HUES48 (cell line): Measurements from ENCODE around the gene PROSER2.

Experiments used
- H3K27ac ChIP-seq: one replicate; pipeline ENCODE4 v1.7.0; 2013; ENCODE audit warnings: low read depth, low read length, inconsistent platforms
- H3K27me3 ChIP-seq: 2 replicates; pipeline ENCODE4 v1.6.1; 2013; ENCODE audit warnings: mild to moderate bottlenecking, low read length; ENCODE audit not compliant: control insufficient read depth, insufficient read depth
- H3K36me3 ChIP-seq: 2 replicates; pipeline ENCODE4 v1.6.1; 2013; ENCODE audit warnings: low read length; ENCODE audit not compliant: control insufficient read depth, insufficient read depth
- H3K4me1 ChIP-seq: 2 replicates; pipeline ENCODE4 v1.6.1; 2013; ENCODE audit warnings: mild to moderate bottlenecking, low read length; ENCODE audit not compliant: control insufficient read depth, insufficient read depth
- H3K4me3 ChIP-seq: 2 replicates; pipeline ENCODE4 v1.5.1; 2013; ENCODE audit warnings: mild to moderate bottlenecking, low read depth, low read length
- H3K9ac ChIP-seq: 2 replicates; pipeline ENCODE4 v1.6.1; 2013; ENCODE audit warnings: mild to moderate bottlenecking, low read depth, low read length, moderate library complexity
- H3K9me3 ChIP-seq: 2 replicates; pipeline ENCODE4 v1.6.1; 2013; ENCODE audit warnings: low read length; ENCODE audit not compliant: control insufficient read depth, insufficient read depth

PROSER2 gene

GRCh38 chr10:11824376-11824775, 1.2 kb downstream of the PROSER2 start:
- peak overlapping the region; percentile 85 for H3K4me3 ChIP-seq
- H3K27me3 ChIP-seq: peaks cover 14% of the 10 kb centered on the region
- H3K4me1 ChIP-seq: peaks cover 12% of the 10 kb centered on the region
- no peak overlapping the region for H3K9ac ChIP-seq
- H3K9me3 ChIP-seq: no peaks in the 10 kb centered on the region
- no peaks in the 10 kb centered on the region for H3K36me3 ChIP-seq
- H3K27ac ChIP-seq: no peak overlapping the region

GRCh38 chr10:11824825-11825224, 1.7 kb downstream of the PROSER2 start:
- H3K4me3 ChIP-seq: 0 out of 2 replicates have a peak overlapping the region, but pooled peaks have one; percentile 1
- H3K9ac ChIP-seq: no peak overlapping the region
- H3K27me3 ChIP-seq: peaks cover 14% of the 10 kb centered on the region
- no peak overlapping the region for H3K27ac ChIP-seq
- H3K4me1 ChIP-seq: peaks cover 13% of the 10 kb centered on the region
- no peaks in the 10 kb centered on the region for H3K9me3 ChIP-seq
- no peaks in the 10 kb centered on the region for H3K36me3 ChIP-seq

DNA sequence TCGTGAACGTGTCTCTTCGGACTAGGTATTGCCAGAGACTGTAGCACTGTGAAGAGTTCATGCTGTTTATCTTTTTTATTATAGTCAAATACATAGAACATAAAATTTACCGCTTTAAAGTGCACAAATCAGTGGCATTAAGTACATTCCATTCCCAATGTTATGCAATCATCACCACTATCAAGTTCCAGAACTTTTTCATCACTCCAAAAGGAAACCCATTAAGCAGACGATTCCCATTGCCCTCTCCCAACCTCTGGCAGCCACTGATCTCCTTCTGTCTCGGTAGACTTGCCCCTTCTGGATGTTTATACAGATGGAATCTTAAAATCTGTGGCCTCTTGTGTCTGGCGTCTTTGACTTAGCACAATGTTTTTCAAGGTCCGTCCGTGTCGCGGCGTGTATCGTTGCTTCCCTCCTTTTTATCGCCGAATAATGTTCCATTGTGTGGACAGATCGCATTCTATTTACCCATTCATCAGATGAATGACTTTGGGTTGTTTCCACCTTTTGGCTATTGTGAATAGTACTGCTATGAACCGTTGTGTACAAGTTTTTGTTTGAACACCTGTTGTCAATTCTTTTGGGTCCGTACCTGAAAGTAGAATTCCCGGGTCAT, 2.7 kb downstream of the PROSER2 start:
- peaks cover 19% of the 10 kb centered on the region for H3K4me1 ChIP-seq
- no peak overlapping the region for H3K9ac ChIP-seq
- H3K27me3 ChIP-seq: peaks cover 14% of the 10 kb centered on the region
- H3K36me3 ChIP-seq: no peaks in the 10 kb centered on the region
- H3K4me3 ChIP-seq: no peak overlapping the region
- no peaks in the 10 kb centered on the region for H3K9me3 ChIP-seq
- H3K27ac ChIP-seq: no peak overlapping the region

- no peak overlapping the region for H3K4me3 ChIP-seq
- H3K27ac ChIP-seq: no peak overlapping the region
- H3K36me3 ChIP-seq: no peaks in the 10 kb centered on the region
- peaks cover 30% of the 10 kb centered on the region for H3K4me1 ChIP-seq
- no peaks in the 10 kb centered on the region for H3K9me3 ChIP-seq
- H3K27me3 ChIP-seq: peaks cover 14% of the 10 kb centered on the region
- no peak overlapping the region for H3K9ac ChIP-seq
Measured at GRCh38 chr10:11827006-11827405, 3.9 kb downstream of the PROSER2 start.

DNA sequence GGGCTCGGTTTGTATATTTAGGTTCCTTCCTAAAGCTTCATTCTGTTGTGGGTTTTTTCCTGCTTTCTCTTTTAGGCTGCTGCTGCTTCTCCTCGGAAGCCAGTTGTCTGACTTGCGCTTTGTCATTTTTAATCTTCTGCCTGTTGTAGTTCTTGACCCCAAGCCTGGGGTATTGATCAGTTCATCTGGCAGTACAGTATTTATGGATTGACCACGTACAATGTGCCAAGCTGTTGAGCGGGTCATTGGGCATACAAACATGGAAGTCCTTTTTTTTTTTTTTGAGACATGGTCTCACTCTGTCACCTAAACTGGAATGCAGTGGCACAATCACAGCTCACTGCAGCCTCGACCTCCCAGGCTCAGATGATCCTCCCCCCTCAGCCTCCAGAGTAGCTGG, 4.3 kb downstream of the PROSER2 start:
- Histone ChIP-seq H3K36me3 (no peaks in the 10 kb centered on the region), H3K9ac (no peak overlapping the region), H3K27me3 (peaks cover 14% of the 10 kb centered on the region), H3K27ac (no peak overlapping the region), H3K9me3 (no peaks in the 10 kb centered on the region), H3K4me1 (peaks cover 31% of the 10 kb centered on the region), H3K4me3 (no peak overlapping the region)

DNA sequence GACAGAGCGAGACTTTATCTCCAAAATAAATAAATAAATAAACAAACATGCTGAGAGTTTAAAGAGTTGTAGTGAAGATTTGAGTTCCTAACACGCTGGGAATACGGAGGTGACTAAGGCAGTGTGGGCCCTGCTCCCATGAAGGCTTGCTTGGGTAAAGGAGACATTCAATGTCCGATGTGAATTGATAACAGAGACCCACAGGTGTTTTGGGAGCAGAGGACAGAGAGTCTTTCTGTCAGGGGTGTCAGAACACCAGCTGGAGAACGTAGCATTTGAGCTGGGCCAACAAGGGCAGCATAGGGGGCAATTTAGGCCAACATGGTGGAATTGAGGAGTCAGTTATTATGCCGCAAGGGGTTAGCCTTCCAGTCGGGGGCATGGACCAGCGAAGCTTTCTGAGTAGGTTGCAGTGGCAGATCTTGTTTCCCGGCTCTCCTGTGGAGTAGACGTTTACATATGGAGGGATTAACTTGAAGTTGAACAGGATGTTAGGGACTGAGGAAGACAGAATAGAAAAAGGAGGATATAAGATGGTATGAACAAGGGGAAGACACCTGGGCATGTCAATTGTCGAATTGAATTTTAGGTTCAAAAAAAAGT, 5.6 kb downstream of the PROSER2 start:
- Histone ChIP-seq H3K9ac (no peak overlapping the region), H3K4me3 (no peak overlapping the region), H3K9me3 (no peaks in the 10 kb centered on the region), H3K4me1 (peaks cover 31% of the 10 kb centered on the region), H3K27me3 (peaks cover 12% of the 10 kb centered on the region), H3K36me3 (no peaks in the 10 kb centered on the region), H3K27ac (no peak overlapping the region)

GRCh38 chr10:11830836-11831519, 7.8 kb downstream of the PROSER2 start:
- no peak overlapping the region for H3K9ac ChIP-seq
- no peaks in the 10 kb centered on the region for H3K36me3 ChIP-seq
- H3K4me3 ChIP-seq: no peak overlapping the region
- H3K27me3 ChIP-seq: no peaks in the 10 kb centered on the region
- peak overlapping the region; percentile 60 for H3K27ac ChIP-seq
- H3K9me3 ChIP-seq: no peaks in the 10 kb centered on the region
- H3K4me1 ChIP-seq: peaks cover 27% of the 10 kb centered on the region

- H3K9ac ChIP-seq: no peak overlapping the region
- H3K4me1 ChIP-seq: peaks cover 27% of the 10 kb centered on the region
- no peaks in the 10 kb centered on the region for H3K36me3 ChIP-seq
- H3K9me3 ChIP-seq: no peaks in the 10 kb centered on the region
- H3K27me3 ChIP-seq: no peaks in the 10 kb centered on the region
- peak overlapping the region; percentile 60 for H3K27ac ChIP-seq
- H3K4me3 ChIP-seq: no peak overlapping the region
Measured at GRCh38 chr10:11831520-11831951, 8.4 kb downstream of the PROSER2 start.

DNA sequence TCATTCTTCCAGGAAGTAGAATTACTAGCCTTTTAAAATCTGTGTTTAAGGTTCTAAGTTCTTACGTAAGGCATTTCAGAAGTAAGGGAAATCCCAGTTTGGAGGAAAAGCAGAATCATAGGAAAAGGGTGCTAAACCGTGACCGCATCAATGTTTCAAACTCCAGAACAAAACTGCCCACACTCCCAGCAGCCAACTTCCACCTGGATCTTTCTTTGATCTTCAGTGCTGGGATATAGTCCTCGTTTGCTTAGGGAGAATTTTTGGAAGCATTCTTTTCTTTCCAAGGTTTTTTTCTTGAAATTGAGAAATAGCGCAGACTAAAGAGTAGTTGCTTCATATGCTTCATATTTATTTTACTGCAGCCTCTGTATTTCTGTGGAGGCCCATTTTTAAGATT, 8.9 kb downstream of the PROSER2 start:
- Histone ChIP-seq H3K36me3 (no peaks in the 10 kb centered on the region), H3K27me3 (no peaks in the 10 kb centered on the region), H3K9me3 (no peaks in the 10 kb centered on the region), H3K27ac (no peak overlapping the region), H3K9ac (no peak overlapping the region), H3K4me3 (no peak overlapping the region), H3K4me1 (peaks cover 27% of the 10 kb centered on the region)

- Histone ChIP-seq H3K9me3 (no peaks in the 10 kb centered on the region), H3K36me3 (no peaks in the 10 kb centered on the region), H3K27ac (no peak overlapping the region), H3K27me3 (no peaks in the 10 kb centered on the region), H3K4me1 (peaks cover 18% of the 10 kb centered on the region), H3K4me3 (no peak overlapping the region), H3K9ac (no peak overlapping the region)
Measured at GRCh38 chr10:11835061-11835460, 11.9 kb downstream of the PROSER2 start.

GRCh38 chr10:11835704-11836103, 12.5 kb downstream of the PROSER2 start:
- H3K9ac ChIP-seq: no peak overlapping the region
- H3K9me3 ChIP-seq: no peaks in the 10 kb centered on the region
- H3K27ac ChIP-seq: no peak overlapping the region
- no peaks in the 10 kb centered on the region for H3K27me3 ChIP-seq
- H3K4me1 ChIP-seq: peaks cover 14% of the 10 kb centered on the region
- H3K4me3 ChIP-seq: no peak overlapping the region
- H3K36me3 ChIP-seq: no peaks in the 10 kb centered on the region
